HCT116 (cell line): Measurements from ENCODE around the gene ESRRA. TPM values are rescaled to one million over a fixed set of nuclear protein-coding genes. Genes with fewer than 3 reads are reported as not detected.

Experiments used
- ATAC-seq: fragments of 200-7000 bp; cut with Tn5 transposase; 2 replicates; pipeline ENCODE4 v1.9.1; 2020; ENCODE audit warnings: mild to moderate bottlenecking, moderate library complexity
- BruUV-seq: library from RNA; stranded (reverse); fragments of 400-500 nt; replicated peaks from 2 replicates; lab custom pipeline; 2021; lab: Mats Ljungman, UMichigan
- CTCF ChIA-PET: fragments of 300-600 bp; sonication (Branson Sonifier 250); formaldehyde crosslinking; loops from one replicate; lab custom pipeline; 2021; ENCODE audit warnings: antibody characterized with exemption; lab: Charles Lee
- POLR2A ChIA-PET: fragments of 300-600, 350-600 bp; sonication (Branson Sonifier 250); formaldehyde crosslinking; loops from one replicate; lab custom pipeline; 2021; ENCODE audit warnings: antibody characterized with exemption; lab: Charles Lee
- RAD21 ChIA-PET, 2 experiments: fragments of 300-600 bp; sonication (Branson Sonifier 250); formaldehyde crosslinking; loops; one replicate each; lab custom pipeline; 2023; ENCODE audit warnings: low total read pairs in 2 of 2; ENCODE audit not compliant: uncharacterized antibody in 2 of 2, unreplicated experiment in 2 of 2, low non-redundant PET in 1 of 2; lab: Charles Lee
- DNase-seq: peaks from one replicate; pipeline ENCODE4 v3.0.0-alpha.2; 2010; ENCODE audit warnings: low read depth, low spot score
- H2AFZ ChIP-seq: fragments of 200-600 bp; shearing (Covaris generic), sonication (generic); 2 replicates; pipeline ENCODE4 v1.6.1; 2017; ENCODE audit warnings: low read depth, mixed run types, mixed read lengths, antibody characterized with exemption, low read length; ENCODE audit not compliant: poor library complexity, severe bottlenecking
- H3K27ac ChIP-seq: 2 replicates; pipeline ENCODE4 v1.5.1; 2012; ENCODE audit warnings: low read depth, low read length
- H3K27me3 ChIP-seq: fragments of 200-600 bp; sonication (generic); 2 replicates; pipeline ENCODE4 v1.6.1; 2016; ENCODE audit warnings: mixed run types, low read length, mixed read lengths; ENCODE audit not compliant: insufficient read depth
- H3K36me3 ChIP-seq, 2 experiments: fragments of 200-500 bp in 1 of 2; fragments of 200-600 bp in 1 of 2; sonication (Bioruptor generic) in 1 of 2; sonication (generic) in 1 of 2; 2 replicates each; pipeline versions ENCODE4 v1.5.1 to v1.6.1; 2014 to 2016; ENCODE audit warnings: low read length in 2 of 2, inconsistent platforms in 1 of 2, mixed read lengths in 1 of 2, mixed run types in 1 of 2; ENCODE audit not compliant: insufficient read depth in 2 of 2, control insufficient read depth in 1 of 2
- H3K4me1 ChIP-seq, 2 experiments: fragments of 200-600 bp in 1 of 2; sonication (generic) in 1 of 2; 2 replicates each; pipeline versions ENCODE4 v1.5.1 to v1.6.1; 2012 to 2017; ENCODE audit warnings: low read length in 2 of 2, inconsistent platforms in 1 of 2, mild to moderate bottlenecking in 1 of 2, mixed read lengths in 1 of 2, mixed run types in 1 of 2, moderate library complexity in 1 of 2; ENCODE audit not compliant: insufficient read depth in 2 of 2, control insufficient read depth in 1 of 2
- H3K4me2 ChIP-seq: fragments of 200-600 bp; sonication (generic); 2 replicates; pipeline ENCODE4 v1.6.1; 2017; ENCODE audit warnings: mixed run types, low read length, mixed read lengths
- H3K4me3 ChIP-seq, 2 experiments: fragments of 200-600 bp in 1 of 2; sonication (generic) in 1 of 2; replicated peaks in 1 of 2; 2 replicates each; pipeline ENCODE4 v1.5.1; 2011 to 2016; ENCODE audit warnings: low read length in 2 of 2, control low read depth in 1 of 2, low read depth in 1 of 2, mild to moderate bottlenecking in 1 of 2, mixed read lengths in 1 of 2, mixed run types in 1 of 2
- H3K79me2 ChIP-seq: fragments of 200-600 bp; sonication (generic); 2 replicates; pipeline ENCODE4 v1.6.1; 2017; ENCODE audit warnings: mild to moderate bottlenecking, mixed run types, low read length, moderate library complexity, mixed read lengths; ENCODE audit not compliant: insufficient read depth
- H3K9ac ChIP-seq: fragments of 200-600 bp; sonication (generic); 2 replicates; pipeline ENCODE4 v1.6.1; 2016; ENCODE audit warnings: low read length, mixed read lengths
- H3K9me2 ChIP-seq: fragments of 200-600 bp; sonication (generic), shearing (Covaris generic); 2 replicates; pipeline ENCODE4 v1.6.1; 2017; ENCODE audit warnings: mixed run types, mild to moderate bottlenecking, moderate library complexity; ENCODE audit not compliant: insufficient read depth
- H3K9me3 ChIP-seq, 2 experiments: fragments of 200-500 bp in 1 of 2; fragments of 200-600 bp in 1 of 2; sonication (Bioruptor generic) in 1 of 2; sonication (generic) in 1 of 2; 2 replicates each; pipeline ENCODE4 v1.6.1; 2014 to 2017; ENCODE audit warnings: low read length in 2 of 2, mixed read lengths in 2 of 2, inconsistent platforms in 1 of 2, low read depth in 1 of 2, mild to moderate bottlenecking in 1 of 2, mixed run types in 1 of 2, moderate library complexity in 1 of 2; ENCODE audit not compliant: control insufficient read depth in 1 of 2, insufficient read depth in 1 of 2
- H4K20me1 ChIP-seq: fragments of 200-600 bp; sonication (generic), shearing (Covaris generic); 2 replicates; pipeline ENCODE4 v1.6.1; 2017; ENCODE audit warnings: mixed run types, mild to moderate bottlenecking, moderate library complexity; ENCODE audit not compliant: insufficient read depth
- EGR1 ChIP-seq: IDR thresholded peaks from 2 replicates; pipeline ENCODE4 v1.6.1; 2012; ENCODE audit warnings: low read depth
- ELF1 ChIP-seq: IDR thresholded peaks from 2 replicates; pipeline ENCODE4 v1.6.1; 2012; ENCODE audit warnings: low read depth, borderline replicate concordance
- EZH2phosphoT487 ChIP-seq: fragments of 200-600 bp; IDR thresholded peaks from 2 replicates; pipeline ENCODE4 v1.6.1; 2018; ENCODE audit warnings: antibody characterized with exemption, borderline replicate concordance
- FOSL1 ChIP-seq: IDR thresholded peaks from 2 replicates; pipeline ENCODE4 v1.6.1; 2012; ENCODE audit warnings: low read depth
- JUND ChIP-seq: IDR thresholded peaks from 2 replicates; pipeline ENCODE4 v1.6.1; 2012
- POLR2AphosphoS5 ChIP-seq: IDR thresholded peaks from 2 replicates; pipeline ENCODE4 v1.6.1; 2011; ENCODE audit warnings: mild to moderate bottlenecking, low read depth, low read length, moderate library complexity
- SRF ChIP-seq: IDR thresholded peaks from 2 replicates; pipeline ENCODE4 v1.6.1; 2012; ENCODE audit warnings: low read depth
- TCF7L2 ChIP-seq: IDR thresholded peaks from 2 replicates; pipeline ENCODE4 v1.7.0; 2011; ENCODE audit warnings: borderline replicate concordance, inconsistent platforms; ENCODE audit not compliant: insufficient read depth, insufficient read length; ENCODE audit errors: extremely low read depth
- YY1 ChIP-seq: IDR thresholded peaks from 2 replicates; pipeline ENCODE4 v1.6.1; 2011; ENCODE audit warnings: low read length, low read depth, moderate library complexity, mild to moderate bottlenecking; ENCODE audit not compliant: insufficient replicate concordance; ENCODE audit errors: extremely low read depth
- ZFX ChIP-seq: fragments of 450-650 bp; IDR thresholded peaks from 2 replicates; pipeline ENCODE4 v1.6.1; 2017
- intact Hi-C: fragments of 100-400 bp; cut with micrococcal nuclease; formaldehyde crosslinking; loops from 2 replicates; pipeline ENCODE4 v1.10.0; 2022
- total RNA-seq: library from RNA; stranded (reverse); gene quantifications from one replicate; pipeline ENCODE4 v1.2.1, GENCODE V29; 2021; ENCODE audit not compliant: unreplicated experiment
- TF ChIP-seq, protein P1 (sequence below): IDR thresholded peaks from 2 replicates; pipeline ENCODE4 v1.6.1; 2012; ENCODE audit warnings: low read depth

The ESRRA gene
- total RNA-seq, 1 experiment from 2014 or later: 62.7 TPM

- Histone ChIP-seq H3K79me2 (peaks cover 6% of the 10 kb centered on the region; the same call in 1 of the 2 replicates), H3K4me1 (peaks cover 0 to 1% of the 10 kb centered on the region in 2 experiments; a peak in 2 of 4 replicates), H2AFZ (no peak overlapping the region), H3K4me3 (no peak overlapping the region), H3K9me2 (no peaks in the 10 kb centered on the region), H3K27me3 (no peaks in the 10 kb centered on the region), H3K27ac (no peak overlapping the region; the same call in 1 of the 2 replicates), H4K20me1 (no peaks in the 10 kb centered on the region), H3K36me3 (peaks cover 19 to 54% of the 10 kb centered on the region in 2 experiments; a peak in 3 of 4 replicates), H3K9me3 (no peaks in the 10 kb centered on the region), H3K4me2 (no peak overlapping the region), H3K9ac (no peak overlapping the region)
- ATAC-seq (no peak), DNase-seq (no peak)
- RAD21 ChIA-PET: no interaction called here
- BruUV-seq: no TSS peak
- intact Hi-C loops: no loop called here
- POLR2A ChIA-PET: interaction anchor here (0.9 to 1.3 kb wide), 3 partner anchors 8 to 93 kb away, joined by 3 to 5 read pairs (median 3); no protein-coding TSS in a partner anchor
- CTCF ChIA-PET: no interaction called here
- TF ChIP-seq POLR2AphosphoS5 (no peak), EGR1 (no peak), EZH2phosphoT487 (no peak), SRF (no peak), JUND (no peak), YY1 (no peak), ZFX (no peak), TCF7L2 (no peak), FOSL1 (no peak), ELF1 (no peak)
- TF ChIP-seq, protein P1, sequence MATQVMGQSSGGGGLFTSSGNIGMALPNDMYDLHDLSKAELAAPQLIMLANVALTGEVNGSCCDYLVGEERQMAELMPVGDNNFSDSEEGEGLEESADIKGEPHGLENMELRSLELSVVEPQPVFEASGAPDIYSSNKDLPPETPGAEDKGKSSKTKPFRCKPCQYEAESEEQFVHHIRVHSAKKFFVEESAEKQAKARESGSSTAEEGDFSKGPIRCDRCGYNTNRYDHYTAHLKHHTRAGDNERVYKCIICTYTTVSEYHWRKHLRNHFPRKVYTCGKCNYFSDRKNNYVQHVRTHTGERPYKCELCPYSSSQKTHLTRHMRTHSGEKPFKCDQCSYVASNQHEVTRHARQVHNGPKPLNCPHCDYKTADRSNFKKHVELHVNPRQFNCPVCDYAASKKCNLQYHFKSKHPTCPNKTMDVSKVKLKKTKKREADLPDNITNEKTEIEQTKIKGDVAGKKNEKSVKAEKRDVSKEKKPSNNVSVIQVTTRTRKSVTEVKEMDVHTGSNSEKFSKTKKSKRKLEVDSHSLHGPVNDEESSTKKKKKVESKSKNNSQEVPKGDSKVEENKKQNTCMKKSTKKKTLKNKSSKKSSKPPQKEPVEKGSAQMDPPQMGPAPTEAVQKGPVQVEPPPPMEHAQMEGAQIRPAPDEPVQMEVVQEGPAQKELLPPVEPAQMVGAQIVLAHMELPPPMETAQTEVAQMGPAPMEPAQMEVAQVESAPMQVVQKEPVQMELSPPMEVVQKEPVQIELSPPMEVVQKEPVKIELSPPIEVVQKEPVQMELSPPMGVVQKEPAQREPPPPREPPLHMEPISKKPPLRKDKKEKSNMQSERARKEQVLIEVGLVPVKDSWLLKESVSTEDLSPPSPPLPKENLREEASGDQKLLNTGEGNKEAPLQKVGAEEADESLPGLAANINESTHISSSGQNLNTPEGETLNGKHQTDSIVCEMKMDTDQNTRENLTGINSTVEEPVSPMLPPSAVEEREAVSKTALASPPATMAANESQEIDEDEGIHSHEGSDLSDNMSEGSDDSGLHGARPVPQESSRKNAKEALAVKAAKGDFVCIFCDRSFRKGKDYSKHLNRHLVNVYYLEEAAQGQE: no peak
- TF ChIP-seq, all 23 proteins: peak for 0
Observed at GRCh38 chr11:64262271-64263002, 42.9 kb upstream of the ESRRA start.
